T-cell (primary cell): ENCODE measurements around the gene THRA. TPM values are rescaled to one million over a fixed set of nuclear protein-coding genes. Genes with fewer than 3 reads are reported as not detected.

ENCODE experiments used
- ATAC-seq, 4 experiments: fragments of 200-7000 bp in 3 of 4; fragments of 150-1000 bp in 1 of 4; cut with Tn5 transposase; replicated peaks in 1 of 4; 1 replicate in 3 of 4; 2 replicates in 1 of 4; pipeline ENCODE4 v1.10.0; 2021; ENCODE audit warnings: moderate library complexity in 3 of 4, mild to moderate bottlenecking in 2 of 4, moderate number of reproducible peaks in 1 of 4
- CTCF ChIA-PET, 2 donors: fragments of 300-600 bp; sonication (Branson Sonifier 250); formaldehyde crosslinking; loops; one replicate each; lab custom pipeline; 2022; ENCODE audit warnings: antibody characterized with exemption in 2 of 2; lab: Charles Lee
- POLR2A ChIA-PET, 2 donors: fragments of 300-600 bp; sonication (Branson Sonifier 250); formaldehyde crosslinking; loops; one replicate each; lab custom pipeline; 2022; ENCODE audit warnings: antibody characterized with exemption in 2 of 2; lab: Charles Lee
- DNase-seq, 35 experiments: peaks; one replicate each; pipeline versions ENCODE4 v3.0.0 to v3.0.0-alpha.2; 2013 to 2023
- H3K27ac ChIP-seq: one replicate; pipeline ENCODE4 v1.5.1; 2013; ENCODE audit warnings: low read length
- H3K27me3 ChIP-seq, 2 experiments: replicated peaks in 1 of 2; 1 replicate in 1 of 2; 2 replicates in 1 of 2; pipeline versions ENCODE4 v1.6.1 to v1.7.0; 2013; ENCODE audit warnings: low read length in 1 of 2, mixed read lengths in 1 of 2; ENCODE audit not compliant: control insufficient read depth in 2 of 2, insufficient read depth in 2 of 2; ENCODE audit errors: extremely low read depth in 1 of 2
- H3K36me3 ChIP-seq, 2 donors: 1 replicate in 1 of 2; 2 replicates in 1 of 2; pipeline versions ENCODE4 v1.6.1 to v1.7.0; 2013; ENCODE audit warnings: low read length in 1 of 2; ENCODE audit not compliant: control insufficient read depth in 2 of 2, insufficient read depth in 1 of 2; ENCODE audit errors: extremely low read depth in 1 of 2
- H3K4me1 ChIP-seq, 2 experiments: 1 replicate in 1 of 2; 2 replicates in 1 of 2; pipeline versions ENCODE4 v1.6.1 to v1.7.0; 2013; ENCODE audit warnings: low read length in 2 of 2, mixed read lengths in 1 of 2; ENCODE audit not compliant: insufficient read depth in 2 of 2, control insufficient read depth in 1 of 2; ENCODE audit errors: extremely low read depth in 1 of 2
- H3K4me3 ChIP-seq, 2 donors: 1 replicate in 1 of 2; 2 replicates in 1 of 2; pipeline versions ENCODE4 v1.5.1 to v1.7.0; 2013; ENCODE audit warnings: mild to moderate bottlenecking in 2 of 2, low read length in 1 of 2, moderate library complexity in 1 of 2; ENCODE audit not compliant: control insufficient read depth in 1 of 2; ENCODE audit errors: extremely low read depth in 1 of 2
- H3K9me3 ChIP-seq: 2 replicates; pipeline ENCODE4 v1.7.0; 2013
- H3K27ac Mint-ChIP-seq, 2 donors: one replicate each; pipeline ENCODE4 v1.8.0; 2020 to 2021; ENCODE audit warnings: mild to moderate bottlenecking in 2 of 2, mixed read lengths in 2 of 2
- H3K27me3 Mint-ChIP-seq, 2 donors: one replicate each; pipeline ENCODE4 v1.8.0; 2021 to 2022; ENCODE audit warnings: mixed read lengths in 2 of 2
- H3K36me3 Mint-ChIP-seq: one replicate; pipeline ENCODE4 v1.8.0; 2021; ENCODE audit warnings: mixed read lengths
- H3K4me1 Mint-ChIP-seq, 3 donors: one replicate each; pipeline ENCODE4 v1.8.0; 2020 to 2022; ENCODE audit warnings: mixed read lengths in 3 of 3, mild to moderate bottlenecking in 1 of 3
- H3K4me3 Mint-ChIP-seq, 3 donors: one replicate each; pipeline ENCODE4 v1.8.0; 2020 to 2022; ENCODE audit warnings: mild to moderate bottlenecking in 3 of 3, mixed read lengths in 3 of 3, moderate library complexity in 3 of 3
- H3K9me3 Mint-ChIP-seq, 3 donors: one replicate each; pipeline ENCODE4 v1.8.0; 2020 to 2022; ENCODE audit warnings: mixed read lengths in 3 of 3
- WGBS: methylation state at CpG from one replicate; pipeline ENCODE4 v1.1.5; 2013; ENCODE audit warnings: missing lambda C conversion rate; ENCODE audit not compliant: insufficient coverage; 5-methylcytosine and 5-hydroxymethylcytosine counted together
- total RNA-seq, 35 experiments: library from RNA in 6 of 35; stranded (reverse) in 6 of 35; fragments of 120-200 nt in 1 of 35; gene quantifications; one replicate each; pipeline versions ENCODE4 v1.2.1 to v1.2.4 and lab custom pipeline; 2013 to 2026

THRA gene
- total RNA-seq, 5 donors from 2014 or later (not counting 1 experiment from before 2014, with no cell fraction given) = 30.4 to 54.0 (median 48.9) TPM

DNA sequence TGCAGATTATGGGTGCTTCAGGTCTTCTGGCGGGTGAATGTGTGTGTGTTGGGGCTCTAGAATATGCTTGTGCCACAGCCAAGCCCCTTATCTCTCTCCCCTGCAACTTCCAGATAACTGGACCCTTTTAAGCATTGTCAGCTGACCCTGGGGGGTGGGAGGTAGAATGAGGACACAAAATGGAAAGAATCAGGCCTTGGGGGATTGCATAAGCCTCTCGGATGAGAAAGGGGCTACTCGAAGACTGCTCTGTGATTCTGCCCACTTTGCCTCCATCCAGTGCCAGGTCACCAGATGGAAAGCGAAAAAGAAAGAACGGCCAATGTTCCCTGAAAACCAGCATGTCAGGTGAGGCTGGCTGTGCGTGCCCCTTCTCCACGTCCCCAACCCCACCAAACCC, 13.8 kb downstream of the THRA start:
- POLR2A ChIA-PET = no interaction called here
- no peak overlapping the region for H3K4me3 Mint-ChIP-seq
- 96% methylated on average over 3 of the region's 7 CpGs for WGBS

DNA sequence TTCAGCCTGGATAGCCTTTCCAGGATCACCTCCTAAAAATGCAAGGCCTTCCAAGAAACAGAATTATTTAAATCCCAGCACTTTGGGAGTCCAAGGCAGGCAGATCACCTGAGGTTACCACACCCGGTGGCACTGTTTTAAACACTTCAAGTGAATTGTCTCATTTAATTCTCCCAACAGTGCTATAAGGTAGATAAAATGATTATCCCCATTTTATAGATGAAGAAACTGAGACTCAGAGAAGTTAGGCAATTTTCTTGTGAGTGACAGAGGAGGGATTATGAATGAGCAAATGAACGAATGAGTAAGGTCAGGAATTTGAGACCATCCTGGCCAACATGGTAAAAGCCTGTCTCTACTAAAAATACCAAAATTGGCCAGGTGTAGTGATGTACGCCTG, 16.8 kb downstream of the THRA start:
- Histone ChIP-seq H3K4me3 (no peak overlapping the region), H3K36me3 (peaks cover 26 to 54% of the 10 kb centered on the region in 2 donors), H3K27ac (no peak overlapping the region), H3K27me3 (no peaks in the 10 kb centered on the region), H3K9me3 (no peaks in the 10 kb centered on the region), H3K4me1 (peaks cover 9 to 17% of the 10 kb centered on the region in 2 experiments)
- Mint-ChIP-seq H3K4me3 (no peak overlapping the region), H3K27me3 (no peaks in the 10 kb centered on the region), H3K27ac (peak overlapping the region in 1 of 2 donors; percentile 15), H3K9me3 (no peaks in the 10 kb centered on the region), H3K4me1 (peaks cover 17 to 26% (median 26%) of the 10 kb centered on the region in 3 donors), H3K36me3 (peaks cover 16% of the 10 kb centered on the region)
- ChIA-PET POLR2A (no interaction called here), CTCF (interaction anchor here in 1 of 2 donors (0.6 kb wide), 1 partner anchor 130 kb away, joined by 5 read pairs; no protein-coding TSS in a partner anchor)
- no CpG with 5 or more reads among the region's 3 CpGs for WGBS
- ATAC-seq (no peak), DNase-seq (no peak)

More for the DNA sequence above, 13.8 kb downstream of the THRA start:
- DNase-seq = no peak
- no peaks in the 10 kb centered on the region for H3K27me3 ChIP-seq
- Mint-ChIP-seq H3K4me1 (peaks cover 25 to 43% (median 41%) of the 10 kb centered on the region in 3 donors), H3K27me3 (no peaks in the 10 kb centered on the region), H3K27ac (no peak overlapping the region), H3K9me3 (no peaks in the 10 kb centered on the region), H3K36me3 (peaks cover 4% of the 10 kb centered on the region)
- ATAC-seq = no peak
- H3K27ac ChIP-seq = no peak overlapping the region
- H3K9me3 ChIP-seq = no peaks in the 10 kb centered on the region
- H3K4me3 ChIP-seq = no peak overlapping the region
- CTCF ChIA-PET = interaction anchor here (0.5 to 2.0 kb wide), 8 partner anchors 10 to 92 kb away, joined by 3 to 16 read pairs (median 4); no protein-coding TSS in a partner anchor
- H3K4me1 ChIP-seq = peaks cover 9 to 34% of the 10 kb centered on the region in 2 experiments
- H3K36me3 ChIP-seq = peaks cover 19 to 43% of the 10 kb centered on the region in 2 donors

DNA sequence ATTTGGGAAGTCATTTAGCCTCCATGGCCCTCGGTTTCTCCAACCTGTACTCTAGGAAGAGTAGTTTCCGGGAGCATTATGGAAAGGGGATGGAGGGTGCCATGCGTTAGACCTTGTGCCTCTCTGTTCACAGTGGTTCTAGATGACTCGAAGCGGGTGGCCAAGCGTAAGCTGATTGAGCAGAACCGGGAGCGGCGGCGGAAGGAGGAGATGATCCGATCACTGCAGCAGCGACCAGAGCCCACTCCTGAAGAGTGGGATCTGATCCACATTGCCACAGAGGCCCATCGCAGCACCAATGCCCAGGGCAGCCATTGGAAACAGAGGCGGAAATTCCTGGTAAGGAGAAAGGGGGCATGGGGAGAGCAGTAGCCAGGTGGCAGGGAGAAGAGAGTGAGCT, 21.7 kb downstream of the THRA start:
- Histone ChIP-seq H3K4me1 (peaks cover 0 to 12% of the 10 kb centered on the region in 2 experiments), H3K27me3 (peaks cover 0 to 2% of the 10 kb centered on the region in 2 experiments), H3K4me3 (no peak overlapping the region), H3K27ac (no peak overlapping the region), H3K36me3 (peaks cover 29 to 59% of the 10 kb centered on the region in 2 donors), H3K9me3 (no peaks in the 10 kb centered on the region)
- no peak for ATAC-seq
- WGBS = 97% methylated on average over 12 of the region's 14 CpGs
- H3K4me1 Mint-ChIP-seq = peaks cover 12 to 16% (median 15%) of the 10 kb centered on the region in 3 donors
- no peak overlapping the region for H3K27ac Mint-ChIP-seq
- no peaks in the 10 kb centered on the region for H3K27me3 Mint-ChIP-seq
- no peak overlapping the region for H3K4me3 Mint-ChIP-seq
- ChIA-PET POLR2A (interaction anchor here in 1 of 2 donors (0.5 kb wide), 1 partner anchor 265 kb away, joined by 3 read pairs; no protein-coding TSS in a partner anchor), CTCF (interaction anchor here (0.5 to 0.9 kb wide), 3 partner anchors 20 to 28 kb away, joined by 3 read pairs; no protein-coding TSS in a partner anchor)
- DNase-seq = no peak
- H3K36me3 Mint-ChIP-seq = peaks cover 42% of the 10 kb centered on the region
- no peaks in the 10 kb centered on the region for H3K9me3 Mint-ChIP-seq

DNA sequence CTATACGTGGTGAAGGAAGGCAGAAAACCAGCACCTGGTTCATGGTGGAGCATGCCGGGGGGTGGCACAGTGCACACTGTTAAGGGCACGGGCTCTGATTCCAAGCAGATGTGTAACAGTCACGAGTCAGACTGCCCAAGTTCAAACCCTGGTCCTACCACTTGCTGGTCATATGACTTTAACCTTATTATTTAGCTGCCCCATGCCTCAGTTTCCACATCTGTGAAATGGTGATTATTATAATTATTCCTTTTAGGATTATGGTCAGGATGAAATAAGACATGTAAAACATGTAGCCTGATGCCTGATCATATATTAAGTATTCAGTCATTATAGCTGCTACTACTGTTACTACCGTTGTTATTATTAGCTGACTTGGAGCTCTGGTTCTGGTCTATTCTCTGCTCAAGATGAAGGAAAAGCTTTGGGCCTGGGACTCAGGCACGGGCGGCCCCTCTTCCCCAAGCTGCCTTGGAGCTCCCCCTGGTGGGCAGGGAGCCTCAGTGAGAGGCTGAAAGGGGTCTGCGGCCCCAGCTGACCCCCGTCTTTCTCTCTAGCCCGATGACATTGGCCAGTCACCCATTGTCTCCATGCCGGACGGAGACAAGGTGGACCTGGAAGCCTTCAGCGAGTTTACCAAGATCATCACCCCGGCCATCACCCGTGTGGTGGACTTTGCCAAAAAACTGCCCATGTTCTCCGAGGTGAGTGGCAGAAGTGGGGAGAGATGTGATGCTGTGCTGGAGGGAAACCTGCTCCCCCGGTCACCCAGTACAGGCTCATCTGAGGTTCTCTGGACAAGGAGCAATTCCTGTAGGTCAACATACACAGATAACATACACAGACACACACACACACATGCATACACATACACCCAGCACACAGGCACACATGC, 23.6 kb downstream of the THRA start:
- H3K4me1 Mint-ChIP-seq = peaks cover 15 to 17% (median 16%) of the 10 kb centered on the region in 3 donors
- POLR2A ChIA-PET = interaction anchor here (0.5 to 0.6 kb wide), 2 partner anchors 21 to 278 kb away, joined by 3 read pairs; no protein-coding TSS in a partner anchor
- H3K4me1 ChIP-seq = peaks cover 0 to 12% of the 10 kb centered on the region in 2 experiments
- H3K36me3 ChIP-seq = peaks cover 33 to 66% of the 10 kb centered on the region in 2 donors
- no peak overlapping the region for H3K4me3 ChIP-seq
- H3K27me3 Mint-ChIP-seq = no peaks in the 10 kb centered on the region
- H3K4me3 Mint-ChIP-seq = no peak overlapping the region
- peak in 27 of 35 experiments; percentile 38 to 75 (median 57) for DNase-seq
- ATAC-seq = peak; percentile 33 to 79 (median 60)
- WGBS = 53% methylated on average over 9 of the region's 17 CpGs
- no peaks in the 10 kb centered on the region for H3K9me3 ChIP-seq
- no peaks in the 10 kb centered on the region for H3K9me3 Mint-ChIP-seq
- CTCF ChIA-PET = interaction anchor here (0.6 to 1.6 kb wide), 14 partner anchors 11 to 1766 kb away, joined by 3 to 10 read pairs (median 4); partner anchors contain the start of genes MED24 (in 1 of the 2) and NR1D1 (in 1 of the 2)
- no peak overlapping the region for H3K27ac ChIP-seq
- H3K27ac Mint-ChIP-seq = peak overlapping the region; percentile 15 to 72
- peaks cover 46% of the 10 kb centered on the region for H3K36me3 Mint-ChIP-seq
- peaks cover 0 to 2% of the 10 kb centered on the region in 2 experiments for H3K27me3 ChIP-seq

DNA sequence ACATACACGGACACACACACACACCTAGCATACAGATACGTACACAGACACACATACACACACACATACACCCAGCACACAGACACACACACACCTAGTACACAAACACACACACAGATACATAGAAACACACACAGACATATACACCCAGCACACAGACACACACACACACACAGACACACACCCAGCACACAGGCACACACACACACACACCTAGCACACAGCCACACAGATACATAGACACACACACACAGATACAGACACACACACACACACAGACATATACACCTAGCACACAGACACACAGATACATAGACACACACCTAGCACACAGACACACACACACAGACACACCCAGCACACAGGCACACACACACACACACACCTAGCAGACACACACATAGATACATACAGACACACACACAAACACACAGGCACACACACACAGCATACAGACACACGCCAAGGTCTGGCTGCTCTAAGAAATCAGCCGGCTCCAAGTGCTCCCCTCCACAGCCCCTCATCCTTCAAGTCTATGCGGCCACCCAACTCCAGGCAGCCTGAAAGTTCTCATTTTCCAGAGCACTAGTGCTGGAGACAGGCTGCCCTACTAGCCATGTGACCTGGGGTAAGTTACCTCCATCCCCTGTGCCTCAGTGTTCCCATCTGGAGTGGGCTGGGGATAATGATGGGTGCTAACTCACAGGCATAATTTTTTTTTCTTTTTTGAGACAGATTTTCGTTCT, 24.5 kb downstream of the THRA start:
- Histone ChIP-seq H3K27me3 (peaks cover 0 to 2% of the 10 kb centered on the region in 2 experiments), H3K9me3 (no peaks in the 10 kb centered on the region), H3K4me3 (no peak overlapping the region), H3K27ac (no peak overlapping the region), H3K36me3 (peaks cover 33 to 71% of the 10 kb centered on the region in 2 donors), H3K4me1 (peaks cover 0 to 12% of the 10 kb centered on the region in 2 experiments)
- Mint-ChIP-seq H3K4me3 (no peak overlapping the region), H3K4me1 (peaks cover 15 to 19% (median 16%) of the 10 kb centered on the region in 3 donors), H3K36me3 (peaks cover 46% of the 10 kb centered on the region), H3K9me3 (no peaks in the 10 kb centered on the region), H3K27me3 (no peaks in the 10 kb centered on the region), H3K27ac (peak overlapping the region; percentile 7 to 72)
- WGBS = 86% methylated on average over 4 of the region's 6 CpGs
- ChIA-PET POLR2A (interaction anchor here in 1 of 2 donors (0.5 kb wide), 1 partner anchor 20 kb away, joined by 3 read pairs; no protein-coding TSS in a partner anchor), CTCF (interaction anchor here in 1 of 2 donors (0.6 to 1.6 kb wide), 9 partner anchors 12 to 81 kb away, joined by 3 to 10 read pairs (median 8); partner anchors contain the start of gene MED24)
- no peak for ATAC-seq
- DNase-seq = no peak
